NCI-H2081 (cell line): ENCODE data around the gene MTHFD1L.
"Not testable (repeated sequence)": the region's sequence is repeated elsewhere in the genome, so short reads cannot be mapped to it uniquely, and the experiment has no call there.

Experiments used
- DNase-seq, 2 experiments: peaks; one replicate each; lab custom pipeline; 2025; lab: John Stamatoyannopoulos, UW

MTHFD1L gene

GRCh38 chr6:151123641-151124040 is 258.1 kb downstream of the MTHFD1L start:
- not testable (repeated sequence) for DNase-seq

GRCh38 chr6:151125242-151125641 is 259.7 kb downstream of the MTHFD1L start:
- not testable (repeated sequence) for DNase-seq

- not testable (repeated sequence) for DNase-seq
These were observed 260.3 kb downstream of the MTHFD1L start for GRCh38 chr6:151125651-151126416.

GRCh38 chr6:151126417-151126724 is 260.9 kb downstream of the MTHFD1L start:
- not testable (repeated sequence) for DNase-seq

- DNase-seq = not testable (repeated sequence)
These were observed 261.8 kb downstream of the MTHFD1L start for GRCh38 chr6:151127133-151127798.

- DNase-seq = no peak
These were observed 263.4 kb downstream of the MTHFD1L start for GRCh38 chr6:151128763-151129370.

- DNase-seq = no peak
These were observed 264.8 kb downstream of the MTHFD1L start for GRCh38 chr6:151130329-151130728.

GRCh38 chr6:151131324-151132007 is 266.0 kb downstream of the MTHFD1L start:
- DNase-seq = no peak

GRCh38 chr6:151136141-151136755 is 270.7 kb downstream of the MTHFD1L start:
- no peak for DNase-seq

- peak; percentile 13 to 19 for DNase-seq
These were observed 272.0 kb downstream of the MTHFD1L start for GRCh38 chr6:151137542-151137941.

- DNase-seq = no peak
These were observed 274.0 kb downstream of the MTHFD1L start for GRCh38 chr6:151139524-151139923.

- DNase-seq = no peak
These were observed 275.3 kb downstream of the MTHFD1L start for GRCh38 chr6:151140767-151141166.

GRCh38 chr6:151141685-151142084 is 276.2 kb downstream of the MTHFD1L start:
- no peak for DNase-seq

GRCh38 chr6:151142676-151143075 is 277.2 kb downstream of the MTHFD1L start:
- no peak for DNase-seq

- DNase-seq = no peak
These were observed 277.8 kb downstream of the MTHFD1L start for GRCh38 chr6:151143337-151143736.

- DNase-seq = no peak
These were observed 278.3 kb downstream of the MTHFD1L start for GRCh38 chr6:151143806-151144205.

GRCh38 chr6:151147118-151147832 is 281.8 kb downstream of the MTHFD1L start:
- DNase-seq = no peak

GRCh38 chr6:151148111-151148510 is 282.6 kb downstream of the MTHFD1L start:
- no peak for DNase-seq

- DNase-seq = no peak
These were observed 284.3 kb downstream of the MTHFD1L start for GRCh38 chr6:151149793-151150192.
